Tibial artery (tissue), 4 donors: ENCODE data around the gene TNPO1.

Experiments used
- DNase-seq, 2 donors: peaks; one replicate each; pipeline ENCODE4 v3.0.0-alpha.2; 2019
- H3K27ac ChIP-seq, 2 donors: fragments of 200-600 bp; sonication (generic) in 1 of 2; 1 replicate in 1 of 2; 2 replicates in 1 of 2; pipeline ENCODE4 v1.5.1; 2018 to 2019; ENCODE audit warnings: mild to moderate bottlenecking in 1 of 2
- H3K27me3 ChIP-seq, 2 donors: fragments of 200-600 bp; sonication (generic) in 1 of 2; one replicate each; pipeline versions ENCODE4 v1.5.1 to v1.6.0; 2016 to 2019
- H3K36me3 ChIP-seq, 3 donors: fragments of 200-600 bp; sonication (generic) in 2 of 3; one replicate each; pipeline ENCODE4 v1.5.1; 2016 to 2019; ENCODE audit warnings: mild to moderate bottlenecking in 2 of 3
- H3K4me1 ChIP-seq, 4 donors: fragments of 200-600 bp; sonication (generic) in 2 of 4; 1 replicate in 3 of 4; 2 replicates in 1 of 4; pipeline ENCODE4 v1.5.1; 2016 to 2019
- H3K4me3 ChIP-seq, 2 donors: fragments of 200-600 bp; sonication (generic) in 1 of 2; 1 replicate in 1 of 2; 2 replicates in 1 of 2; pipeline ENCODE4 v1.5.1; 2018 to 2019; ENCODE audit warnings: mild to moderate bottlenecking in 2 of 2
- H3K9me3 ChIP-seq, 3 donors: fragments of 200-600 bp; sonication (generic) in 1 of 3; one replicate each; pipeline ENCODE4 v1.5.1; 2016 to 2019
- intact Hi-C: fragments of 100-400 bp; cut with DNase I; formaldehyde crosslinking; loops from one replicate; pipeline ENCODE4 v1.15.0; 2023; ENCODE audit warnings: low total_unique reads
- TF ChIP-seq, protein P1 (sequence below), 2 experiments: fragments of 200-600 bp in 1 of 2; fragments of 450-650 bp in 1 of 2; IDR thresholded peaks; one replicate each; pipeline ENCODE4 v1.5.1; 2017 to 2019; ENCODE audit warnings: antibody characterized with exemption in 2 of 2, mild to moderate bottlenecking in 1 of 2, moderate library complexity in 1 of 2

The TNPO1 gene

DNA sequence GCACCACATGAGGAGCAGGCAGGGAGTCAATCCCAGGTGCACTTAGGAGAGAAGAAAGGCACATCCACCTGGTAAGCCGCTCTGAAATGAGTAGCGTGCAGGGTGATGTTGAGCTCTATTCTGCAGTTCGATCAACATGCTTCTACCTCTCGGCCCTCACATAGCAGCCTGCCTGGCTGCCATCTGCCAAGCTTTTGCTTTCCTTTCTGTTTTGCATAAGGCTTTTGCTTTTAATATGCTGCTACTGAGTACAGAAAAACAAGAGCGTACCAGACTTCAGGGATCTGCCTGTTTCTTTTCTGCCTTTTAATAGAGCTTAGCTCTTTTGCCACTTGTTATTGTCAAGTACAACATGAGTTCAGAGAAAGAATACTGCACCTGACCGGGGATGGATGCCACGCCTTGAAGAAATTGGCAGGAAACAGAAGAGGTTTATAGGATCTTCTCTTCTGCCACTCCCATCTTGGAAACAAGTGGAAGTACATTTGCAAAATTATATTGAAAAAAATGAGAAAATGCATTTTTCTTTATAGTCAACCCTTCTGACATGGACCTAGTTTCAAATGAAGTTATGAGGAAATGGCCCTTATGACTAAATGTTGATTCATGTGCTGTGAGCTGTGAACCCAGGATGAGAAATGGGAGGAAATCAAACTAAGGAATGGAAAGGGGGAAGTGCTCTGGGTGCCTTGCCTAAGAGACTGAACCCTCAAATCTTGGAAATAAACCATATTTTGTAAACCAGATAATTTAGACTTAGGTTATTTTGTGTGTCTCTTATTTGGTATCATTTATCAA, 135.4 kb downstream of the TNPO1 start:
- H3K9me3 ChIP-seq = no peaks in the 10 kb centered on the region
- H3K4me3 ChIP-seq = no peak overlapping the region
- no peak for DNase-seq
- TF ChIP-seq, protein P1, sequence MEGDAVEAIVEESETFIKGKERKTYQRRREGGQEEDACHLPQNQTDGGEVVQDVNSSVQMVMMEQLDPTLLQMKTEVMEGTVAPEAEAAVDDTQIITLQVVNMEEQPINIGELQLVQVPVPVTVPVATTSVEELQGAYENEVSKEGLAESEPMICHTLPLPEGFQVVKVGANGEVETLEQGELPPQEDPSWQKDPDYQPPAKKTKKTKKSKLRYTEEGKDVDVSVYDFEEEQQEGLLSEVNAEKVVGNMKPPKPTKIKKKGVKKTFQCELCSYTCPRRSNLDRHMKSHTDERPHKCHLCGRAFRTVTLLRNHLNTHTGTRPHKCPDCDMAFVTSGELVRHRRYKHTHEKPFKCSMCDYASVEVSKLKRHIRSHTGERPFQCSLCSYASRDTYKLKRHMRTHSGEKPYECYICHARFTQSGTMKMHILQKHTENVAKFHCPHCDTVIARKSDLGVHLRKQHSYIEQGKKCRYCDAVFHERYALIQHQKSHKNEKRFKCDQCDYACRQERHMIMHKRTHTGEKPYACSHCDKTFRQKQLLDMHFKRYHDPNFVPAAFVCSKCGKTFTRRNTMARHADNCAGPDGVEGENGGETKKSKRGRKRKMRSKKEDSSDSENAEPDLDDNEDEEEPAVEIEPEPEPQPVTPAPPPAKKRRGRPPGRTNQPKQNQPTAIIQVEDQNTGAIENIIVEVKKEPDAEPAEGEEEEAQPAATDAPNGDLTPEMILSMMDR (IDR thresholded peaks at IDR 0.05) = no peak
- H3K27me3 ChIP-seq = no peaks in the 10 kb centered on the region
- peaks cover 0 to 15% (median 3%) of the 10 kb centered on the region in 4 donors for H3K4me1 ChIP-seq
- no peaks in the 10 kb centered on the region for H3K36me3 ChIP-seq
- H3K27ac ChIP-seq = no peak overlapping the region
- intact Hi-C loops = loop anchor here (10.0 kb wide), 1 partner anchor 97 kb away; no protein-coding TSS in a partner anchor

GRCh38 chr5:72954389-72954788, 137.9 kb downstream of the TNPO1 start:
- no peaks in the 10 kb centered on the region for H3K36me3 ChIP-seq
- no peak for DNase-seq
- intact Hi-C loops = loop anchor here (10.0 kb wide), 1 partner anchor 100 kb away; no protein-coding TSS in a partner anchor
- peak overlapping the region in 1 of 2 donors; percentile 92 for H3K4me3 ChIP-seq
- H3K9me3 ChIP-seq = no peaks in the 10 kb centered on the region
- peak overlapping the region; percentile 98 for H3K27ac ChIP-seq
- TF ChIP-seq, protein P1 (IDR thresholded peaks at IDR 0.05) = no peak
- H3K4me1 ChIP-seq = peaks cover 0 to 39% (median 9%) of the 10 kb centered on the region in 4 donors
- no peaks in the 10 kb centered on the region for H3K27me3 ChIP-seq

DNA sequence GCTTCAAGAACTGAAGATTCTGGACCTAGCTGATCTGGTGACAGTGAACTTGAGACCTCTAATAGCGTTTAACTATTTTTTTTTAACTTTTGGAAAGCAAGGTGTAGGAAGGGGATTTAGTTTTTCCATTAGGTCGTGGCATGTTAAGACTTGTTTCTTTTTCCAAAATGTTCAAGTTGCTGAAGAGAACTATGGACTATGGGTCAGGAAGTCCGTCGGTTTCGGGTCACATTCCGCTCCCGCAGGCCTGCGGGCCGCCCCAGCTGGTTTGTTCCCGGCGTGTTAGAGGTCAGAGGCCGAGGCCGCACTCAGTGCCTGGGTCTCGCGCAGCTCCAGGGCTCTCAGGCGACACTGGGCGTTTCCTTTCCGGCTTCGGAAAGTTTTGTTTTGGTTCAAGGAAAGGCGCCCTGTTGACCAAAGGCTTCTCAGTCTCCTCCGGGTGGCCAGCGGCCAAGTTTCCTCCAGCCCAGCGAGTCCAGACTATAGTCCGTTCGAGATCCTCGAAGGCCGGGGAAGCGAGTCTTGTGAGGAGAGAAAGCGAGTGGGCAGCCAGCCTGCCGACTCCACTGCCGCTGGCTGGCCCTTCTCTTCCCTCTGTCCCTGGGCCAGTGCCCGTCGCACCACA, 138.8 kb downstream of the TNPO1 start:
- Histone ChIP-seq H3K36me3 (no peaks in the 10 kb centered on the region), H3K9me3 (no peaks in the 10 kb centered on the region), H3K4me3 (peak overlapping the region; percentile 87 to 92), H3K27me3 (no peaks in the 10 kb centered on the region), H3K4me1 (peaks cover 0 to 39% (median 9%) of the 10 kb centered on the region in 4 donors), H3K27ac (peak overlapping the region; percentile 98)
- DNase-seq = no peak
- TF ChIP-seq, protein P1 (IDR thresholded peaks at IDR 0.05) = no peak
- intact Hi-C loops = loop anchor here (10.0 kb wide), 1 partner anchor 100 kb away; no protein-coding TSS in a partner anchor

DNA sequence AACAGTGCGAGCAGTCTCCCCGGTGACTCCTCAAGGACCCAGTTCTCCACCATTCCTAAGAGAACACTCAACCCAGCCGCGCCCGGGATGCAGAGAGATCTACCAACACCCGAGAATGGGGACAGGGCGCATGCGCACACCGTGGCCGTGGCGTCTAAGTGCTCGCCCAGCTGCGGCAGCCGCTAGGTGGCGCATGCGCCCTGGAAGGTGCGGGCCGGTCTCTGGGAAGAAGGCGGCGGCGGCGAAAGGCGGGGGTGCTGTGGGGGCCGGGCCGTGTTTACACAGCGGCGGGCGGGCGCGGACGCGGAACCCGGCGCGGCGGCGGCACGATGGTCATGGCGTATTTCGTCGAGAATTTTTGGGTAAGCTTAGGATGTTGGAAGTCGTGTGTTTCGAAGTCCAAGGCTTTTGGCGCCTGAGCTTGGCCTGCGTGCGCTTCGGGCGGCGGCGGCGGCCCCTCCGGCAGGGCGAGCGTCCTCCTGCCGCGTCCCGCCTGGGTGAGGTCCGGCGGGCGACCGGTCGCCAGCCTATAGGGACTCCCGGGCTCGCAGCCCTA, 139.4 kb downstream of the TNPO1 start, which contains the start of gene FCHO2:
Gene FCHO2, plus strand, starts transcription at position 274 of the 556 bp plus-strand sequence. Its CDS starts 56 bp downstream, at position 330.
- H3K27me3 ChIP-seq = no peaks in the 10 kb centered on the region
- peaks cover 0 to 39% (median 9%) of the 10 kb centered on the region in 4 donors for H3K4me1 ChIP-seq
- H3K36me3 ChIP-seq = no peaks in the 10 kb centered on the region
- DNase-seq = peak; percentile 98 to 99
- intact Hi-C loops = loop anchor here (10.0 kb wide), 1 partner anchor 101 kb away; no protein-coding TSS in a partner anchor
- H3K4me3 ChIP-seq = peak within 1 kb of the TSS; percentile 87 to 92
- TF ChIP-seq, protein P1 (IDR thresholded peaks at IDR 0.05) = peak; percentile 85 to 88
- no peaks in the 10 kb centered on the region for H3K9me3 ChIP-seq
- H3K27ac ChIP-seq = peak within 1 kb of the TSS; percentile 98

DNA sequence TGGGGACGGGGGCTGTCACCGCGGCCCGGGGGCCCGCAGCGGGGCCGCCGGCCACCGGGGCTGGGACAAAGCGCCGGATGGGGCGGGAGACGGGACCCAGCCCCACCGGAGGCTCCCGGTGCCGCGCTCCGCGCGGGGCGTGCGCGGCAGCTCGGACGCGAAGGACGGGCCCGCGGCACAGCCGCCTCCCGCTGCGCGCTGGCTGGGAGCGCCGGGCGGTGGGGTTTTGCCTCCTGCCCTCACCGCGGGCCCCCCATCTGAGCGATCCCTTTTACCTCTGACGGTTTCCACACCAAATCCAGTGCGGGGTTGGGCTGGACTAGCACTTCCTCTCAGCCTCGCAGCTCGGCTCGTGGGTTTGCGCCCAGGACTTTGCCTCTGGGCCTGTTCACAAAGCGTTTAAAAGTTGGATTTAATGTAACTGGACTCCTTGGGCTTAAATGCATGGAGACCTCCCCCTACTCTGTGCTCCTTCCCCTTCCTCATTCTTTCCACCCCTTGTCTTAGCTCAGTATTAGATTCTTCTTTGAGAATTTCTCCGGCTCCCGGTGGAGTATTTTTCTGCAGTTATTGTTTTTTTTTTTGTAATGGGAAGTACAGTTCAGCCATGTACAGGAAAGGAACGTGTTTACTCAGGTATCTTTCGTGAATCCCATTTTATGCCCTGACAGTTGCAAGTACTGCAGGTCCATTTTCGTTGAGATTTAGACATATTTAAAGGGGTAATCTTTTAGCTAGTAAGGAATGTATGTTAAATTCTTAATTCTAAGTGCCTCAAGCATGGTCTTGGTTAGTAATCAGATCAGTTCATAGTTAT, 140.1 kb downstream of the TNPO1 start:
- peak; percentile 57 to 74 for DNase-seq
- Histone ChIP-seq H3K4me3 (peak overlapping the region; percentile 87 to 92), H3K4me1 (peaks cover 0 to 39% (median 9%) of the 10 kb centered on the region in 4 donors), H3K9me3 (no peaks in the 10 kb centered on the region), H3K27me3 (no peaks in the 10 kb centered on the region), H3K27ac (peak overlapping the region; percentile 98), H3K36me3 (no peaks in the 10 kb centered on the region)
- TF ChIP-seq, protein P1 (IDR thresholded peaks at IDR 0.05) = no peak
- intact Hi-C loops = loop anchor here (10.0 kb wide), 1 partner anchor 102 kb away; no protein-coding TSS in a partner anchor
